Ovary (tissue), 9 donors: Measurements from ENCODE around the gene RPRD1B. TPM values are rescaled to one million over a fixed set of nuclear protein-coding genes. Genes with fewer than 3 reads are reported as not detected.
"Not testable (repeated sequence)": the region's sequence is repeated elsewhere in the genome, so short reads cannot be mapped to it uniquely, and the experiment has no call there.

Source experiments
- DNase-seq, 5 donors: peaks; one replicate each; pipeline ENCODE4 v3.0.0-alpha.2; 2019 to 2020
- H3K27ac ChIP-seq, 2 donors: fragments of 200-600 bp; one replicate each; pipeline versions ENCODE4 v1.5.1 to v1.8.0; 2019 to 2022
- H3K27me3 ChIP-seq: fragments of 200-600 bp; one replicate; pipeline ENCODE4 v1.8.0; 2022
- H3K36me3 ChIP-seq: fragments of 200-600 bp; sonication (generic); one replicate; pipeline ENCODE4 v1.5.1; 2019
- H3K4me1 ChIP-seq: one replicate; pipeline ENCODE4 v1.8.1; 2013; ENCODE audit warnings: mild to moderate bottlenecking, moderate library complexity; ENCODE audit not compliant: insufficient read depth
- H3K4me3 ChIP-seq: fragments of 200-600 bp; sonication (generic); one replicate; pipeline ENCODE4 v1.5.1; 2017
- H3K9me3 ChIP-seq, 2 donors: fragments of 200-600 bp in 1 of 2; sonication (generic) in 1 of 2; one replicate each; pipeline versions ENCODE4 v1.5.1 to v1.8.1; 2013 to 2019; ENCODE audit warnings: mild to moderate bottlenecking in 1 of 2, moderate library complexity in 1 of 2
- CTCF ChIP-seq, 3 donors: fragments of 450-650 bp in 2 of 3; fragments of 200-600 bp in 1 of 3; IDR thresholded peaks; one replicate each; pipeline versions ENCODE4 v1.5.1 to v1.8.0; 2016 to 2022; ENCODE audit warnings: antibody characterized with exemption in 3 of 3, mild to moderate bottlenecking in 1 of 3
- EP300 ChIP-seq: sonication (generic); formaldehyde crosslinking; IDR thresholded peaks from one replicate; pipeline ENCODE4 v1.6.1; 2017; ENCODE audit warnings: antibody characterized with exemption
- POLR2A ChIP-seq: fragments of 450-650 bp; IDR thresholded peaks from one replicate; pipeline ENCODE4 v1.6.1; 2017; ENCODE audit warnings: antibody characterized with exemption, mild to moderate bottlenecking, moderate library complexity
- WGBS, 3 donors: extraction: QIAGEN DNeasy Blood & Tissue Kit in 1 of 3; methylation state at CpG; one replicate each; pipeline versions ENCODE4 v1.1.5 to v1.1.7; 2013 to 2017; 5-methylcytosine and 5-hydroxymethylcytosine counted together
- intact Hi-C, 4 donors: fragments of 100-400 bp; cut with DNase I; formaldehyde crosslinking; loops; one replicate each; pipeline versions ENCODE4 v1.11.0 to v1.15.1; 2022 to 2023
- polyA plus RNA-seq, 2 donors: library from polyadenylated mRNA; stranded (reverse); fragments of 200-250 nt in 1 of 2; fragments of 350-450 nt in 1 of 2; fragmentation: Illumina TruSeq in 1 of 2; extraction: RNeasy Lipid Tissue Mini Kit (QIAGEN cat#74804) in 1 of 2; gene quantifications; one replicate each; pipeline ENCODE4 v1.2.3, GENCODE V29; 2013 to 2014
- total RNA-seq, 7 donors: library from RNA; depleted of rRNA in 2 of 7; stranded (reverse); fragments of >200 nt in 2 of 7; fragmentation: NEBNext Ultra II Directional in 3 of 7; extraction: Animal tissue kit (Norgen Biotek cat#: 25700) in 3 of 7; gene quantifications; one replicate each; pipeline versions ENCODE4 v1.1.0 to v1.2.4, GENCODE V29; 2016 to 2023
- donor health status: DM: no; HTN: no; CAD: no; lungs with moderate emphysema.
- donor health status: DM: no; HTN: no; CAD: no.
- donor health status: Bipolar disorder and iron deficiency.
- donor health status: DM: yes; HTN: yes; CAD: no.
- donor health status: DM: no; HTN: no; CAD: no.
- donor health status: DM: yes; HTN: yes; CAD: no.

The RPRD1B gene
- total and polyA plus RNA-seq, 9 donors, result 12.1 to 45.3 (median 33.4) TPM

- Histone ChIP-seq H3K4me1 (no peaks in the 10 kb centered on the region), H3K4me3 (no peak overlapping the region), H3K36me3 (no peaks in the 10 kb centered on the region), H3K27ac (no peak overlapping the region), H3K9me3 (no peaks in the 10 kb centered on the region), H3K27me3 (no peaks in the 10 kb centered on the region)
- 69 to 83% (median 82%) methylated on average over 1 of the region's 1 CpG for WGBS, 3 donors
- TF ChIP-seq POLR2A, result no peak
- no peak for TF ChIP-seq CTCF (IDR thresholded peaks at IDR 0.05)
- no peak for TF ChIP-seq EP300
- intact Hi-C loops, result no loop called here
- DNase-seq, result no peak
Observed at GRCh38 chr20:38098952-38099351, 65.4 kb downstream of the RPRD1B start.

- DNase-seq, H3K9me3 ChIP-seq, intact Hi-C loops, H3K4me3 ChIP-seq, H3K27ac ChIP-seq, H3K4me1 ChIP-seq, H3K36me3 ChIP-seq, H3K27me3 ChIP-seq: not testable (repeated sequence)
- 75 to 79% (median 77%) methylated on average over 5 of the region's 5 CpGs for WGBS, 3 donors
Observed at GRCh38 chr20:38102206-38102605, 68.7 kb downstream of the RPRD1B start.

GRCh38 chr20:38104285-38104684, 70.7 kb downstream of the RPRD1B start:
- no peak for DNase-seq
- Histone ChIP-seq H3K9me3 (no peaks in the 10 kb centered on the region), H3K27me3 (no peaks in the 10 kb centered on the region), H3K4me3 (no peak overlapping the region), H3K36me3 (no peaks in the 10 kb centered on the region), H3K27ac (no peak overlapping the region), H3K4me1 (peaks cover 2% of the 10 kb centered on the region)
- TF ChIP-seq EP300 (no peak), CTCF (IDR thresholded peaks at IDR 0.05) (no peak), POLR2A (no peak)
- intact Hi-C loops, result no loop called here
- WGBS, 3 donors, result 29 to 44% (median 33%) methylated on average over 1 of the region's 1 CpG

GRCh38 chr20:38106461-38106860, 72.9 kb downstream of the RPRD1B start:
- Histone ChIP-seq H3K4me1 (peaks cover 2% of the 10 kb centered on the region), H3K4me3 (no peak overlapping the region), H3K9me3 (no peaks in the 10 kb centered on the region), H3K27ac (no peak overlapping the region), H3K27me3 (no peaks in the 10 kb centered on the region), H3K36me3 (no peaks in the 10 kb centered on the region)
- no peak for TF ChIP-seq EP300
- TF ChIP-seq CTCF (IDR thresholded peaks at IDR 0.05), result no peak
- TF ChIP-seq POLR2A, result no peak
- no peak for DNase-seq
- 88 to 89% (median 89%) methylated on average over 5 of the region's 5 CpGs for WGBS, 3 donors
- intact Hi-C loops, result no loop called here

- DNase-seq, H3K4me3 ChIP-seq, H3K27ac ChIP-seq, H3K27me3 ChIP-seq, H3K9me3 ChIP-seq, H3K4me1 ChIP-seq, intact Hi-C loops, H3K36me3 ChIP-seq: not testable (repeated sequence)
- WGBS, 3 donors, result 81 to 90% (median 88%) methylated on average over 1 of the region's 1 CpG
Observed at GRCh38 chr20:38107386-38107785, 73.8 kb downstream of the RPRD1B start.

GRCh38 chr20:38107916-38108315, 74.4 kb downstream of the RPRD1B start:
- DNase-seq, H3K27ac ChIP-seq, H3K36me3 ChIP-seq, H3K9me3 ChIP-seq, H3K4me1 ChIP-seq, H3K27me3 ChIP-seq, H3K4me3 ChIP-seq, intact Hi-C loops: not testable (repeated sequence)
- 91 to 92% (median 91%) methylated on average over 7 of the region's 7 CpGs for WGBS, 3 donors
